Activated CD8-positive, alpha-beta memory T cell treated with anti-CD3 and anti-CD28 coated beads, Interleukin-2, amount 50 U/mL, for 1 hour (primary cell): ENCODE results near the gene FHOD1.

Experiments
- DNase-seq: peaks from one replicate; pipeline ENCODE4 v3.0.0-alpha.2; 2020; ENCODE audit errors: extremely low read depth

FHOD1 gene

DNA sequence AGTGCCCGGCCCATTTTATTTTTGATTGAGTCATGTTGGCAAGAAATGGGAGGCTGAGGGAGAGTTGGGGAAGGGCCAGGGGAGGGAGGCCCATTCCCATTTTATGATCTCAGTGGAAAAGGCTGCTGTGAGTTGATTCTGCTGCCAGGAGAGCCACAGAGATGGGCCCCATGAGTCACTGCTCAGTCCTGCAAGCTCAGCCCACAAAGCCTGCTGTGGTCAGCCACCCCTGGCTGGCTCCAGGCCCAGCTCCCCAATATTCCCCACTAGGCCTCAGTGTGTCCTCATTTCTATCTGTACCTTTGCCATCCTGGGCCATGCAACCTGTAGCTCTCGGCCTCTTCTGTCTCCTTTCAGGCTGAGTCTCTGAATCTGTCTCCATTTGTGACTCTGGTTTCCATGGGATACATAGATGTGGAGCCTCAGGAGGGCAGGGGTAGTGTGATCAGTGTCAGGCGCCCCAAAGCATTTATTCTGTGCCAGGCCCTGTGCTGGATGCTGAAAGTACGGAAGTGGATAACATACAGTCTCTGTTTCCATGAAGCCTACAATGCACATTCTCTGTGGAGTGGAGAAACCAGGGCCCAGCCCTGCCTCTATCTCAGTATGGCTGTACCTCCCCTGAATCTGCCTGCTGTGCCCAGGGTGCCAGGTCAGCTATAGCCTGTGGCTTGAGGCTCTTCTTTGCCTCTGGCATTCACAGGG, 30.2 kb upstream of the FHOD1 start:
- DNase-seq: no peak

DNA sequence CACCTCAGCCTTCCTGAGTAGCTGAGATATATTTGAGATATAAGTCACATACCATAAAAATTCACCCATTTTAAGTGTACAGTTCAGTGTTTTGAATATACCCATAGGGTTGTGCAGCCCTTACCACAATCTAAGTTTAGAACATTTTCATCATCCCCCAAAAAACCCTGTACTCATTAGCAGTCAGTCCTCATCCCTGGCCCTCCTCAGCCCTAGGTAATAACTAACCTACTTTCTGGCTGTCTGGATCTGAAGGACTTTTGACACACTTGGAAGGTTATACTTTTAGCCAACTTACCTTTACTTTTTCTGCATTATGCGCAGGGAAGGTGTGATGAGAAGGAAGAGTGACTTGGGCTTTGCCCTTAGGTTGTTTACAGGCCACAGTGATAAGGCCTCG, 28.0 kb upstream of the FHOD1 start:
- DNase-seq: no peak

DNA sequence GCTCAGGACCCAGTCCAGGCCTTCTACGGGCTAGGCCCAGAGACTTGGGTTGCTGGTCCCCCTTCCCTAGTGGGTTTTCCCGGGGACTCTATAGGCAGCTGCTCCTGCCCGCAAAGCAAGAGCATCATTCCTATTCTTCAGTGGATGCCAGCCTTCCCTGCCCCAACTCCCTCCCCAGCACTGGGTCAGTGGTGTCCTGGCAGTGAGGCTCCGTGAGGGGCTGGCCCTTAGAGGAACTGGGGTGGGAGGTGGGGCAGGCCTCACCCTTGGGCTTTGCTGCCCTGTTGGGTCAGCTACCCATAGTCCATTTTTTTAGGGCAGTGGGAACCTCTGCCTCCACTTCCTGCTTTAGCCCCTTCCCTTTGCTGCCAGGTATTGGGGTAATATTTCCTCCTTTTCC, 24.2 kb upstream of the FHOD1 start:
- no peak for DNase-seq

DNA sequence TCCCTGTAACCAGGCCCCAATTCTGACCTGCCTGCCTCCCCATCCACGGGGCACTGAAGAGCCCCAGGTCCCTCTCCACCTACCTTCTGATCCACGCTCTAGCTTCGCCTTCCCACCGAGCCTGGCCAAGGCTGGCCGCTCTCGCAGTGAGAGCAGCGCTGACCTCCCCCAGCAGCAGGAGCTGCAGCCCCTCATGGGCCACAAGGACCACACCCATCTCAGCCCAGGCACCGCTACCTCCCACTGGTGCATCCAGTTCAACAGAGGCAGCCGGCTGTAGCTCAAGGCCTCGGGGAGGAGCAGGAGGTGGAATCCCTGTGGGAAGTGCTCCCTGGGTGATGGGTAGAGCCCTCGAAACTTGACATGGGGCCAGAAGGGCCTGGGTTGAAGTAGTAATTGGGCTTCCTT, 23.7 kb upstream of the FHOD1 start:
- DNase-seq: no peak

DNA sequence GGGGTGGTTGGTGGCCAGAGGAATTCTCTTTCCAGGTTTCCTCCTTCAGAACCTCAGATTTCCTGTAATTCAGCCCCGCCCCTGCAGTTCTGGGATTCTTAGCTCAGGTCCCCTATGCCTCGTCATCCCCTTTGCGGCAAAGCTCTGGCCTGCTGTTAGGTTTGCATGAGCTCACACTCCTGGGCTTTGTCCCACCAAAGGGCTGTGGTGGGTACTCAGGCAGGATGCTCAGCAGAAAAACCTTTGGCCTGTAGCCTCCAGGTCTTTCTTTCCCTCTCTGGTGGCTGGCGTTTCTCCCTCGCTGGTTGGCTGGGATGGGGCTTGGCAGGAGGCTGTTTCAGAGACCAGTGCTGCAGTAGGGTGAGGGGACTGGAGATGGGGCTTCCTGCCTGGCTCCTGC, 22.5 kb upstream of the FHOD1 start:
- no peak for DNase-seq

DNA sequence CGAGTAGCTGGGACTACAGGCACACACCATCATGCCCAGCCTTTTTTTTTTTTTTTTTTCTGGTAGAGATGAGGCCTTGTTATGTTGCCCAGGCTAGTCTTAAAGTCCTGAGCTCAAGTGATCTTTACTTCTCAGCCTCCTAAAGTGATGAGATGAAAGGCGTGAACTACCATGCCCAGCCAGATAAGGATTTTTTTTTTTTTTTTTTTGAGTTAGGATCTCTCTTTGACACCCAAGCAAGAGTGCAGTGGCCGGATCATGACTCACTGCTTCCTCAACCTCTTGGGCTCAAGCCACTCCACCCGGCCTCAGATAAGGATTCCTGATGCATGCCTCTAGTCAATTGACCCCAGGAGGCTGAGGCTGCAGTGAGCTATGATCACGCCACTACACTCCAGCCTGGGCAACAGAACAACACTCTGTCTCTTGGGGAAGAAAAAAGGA, 20.9 kb upstream of the FHOD1 start:
- no peak for DNase-seq

DNA sequence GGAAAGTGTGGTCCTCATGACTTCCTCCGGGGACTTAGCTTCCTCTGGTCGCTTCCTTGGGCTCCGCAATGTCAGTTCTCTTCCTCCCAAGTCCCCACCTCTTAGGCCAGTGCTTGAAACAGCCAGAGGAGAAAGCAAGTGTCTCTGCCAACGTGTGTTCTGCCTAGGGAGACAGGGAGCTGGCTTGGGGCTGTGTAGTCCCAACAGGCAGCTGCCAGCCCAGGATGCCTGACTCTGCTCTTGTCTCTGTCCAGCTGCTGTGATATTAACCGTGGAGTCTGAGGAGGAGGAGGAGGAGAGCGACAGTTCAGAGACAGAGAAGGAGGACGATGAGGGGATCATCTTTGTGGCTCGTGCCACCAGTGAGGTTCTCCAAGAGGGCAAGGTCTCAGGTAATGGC, 18.6 kb upstream of the FHOD1 start:
- no peak for DNase-seq

DNA sequence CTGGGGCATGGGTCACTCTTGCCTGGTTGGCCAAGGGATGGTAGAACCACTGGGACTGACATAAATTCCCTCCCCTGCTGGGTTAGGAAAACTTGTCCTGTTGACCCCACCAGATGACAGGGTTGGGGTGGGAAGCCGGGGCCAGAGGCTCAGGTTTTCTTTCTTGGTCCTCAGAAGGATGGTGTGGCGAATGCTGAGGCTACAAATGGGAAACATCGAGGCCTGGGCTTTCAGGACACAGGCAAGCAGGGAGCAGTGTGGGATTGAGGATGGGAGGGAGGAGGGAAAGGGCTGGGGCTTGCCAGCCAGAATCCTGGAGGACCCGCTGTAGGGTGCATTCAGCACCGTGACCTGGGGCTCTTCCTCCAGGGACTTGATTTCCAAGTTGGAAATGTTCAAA, 17.6 kb upstream of the FHOD1 start:
- DNase-seq: no peak

DNA sequence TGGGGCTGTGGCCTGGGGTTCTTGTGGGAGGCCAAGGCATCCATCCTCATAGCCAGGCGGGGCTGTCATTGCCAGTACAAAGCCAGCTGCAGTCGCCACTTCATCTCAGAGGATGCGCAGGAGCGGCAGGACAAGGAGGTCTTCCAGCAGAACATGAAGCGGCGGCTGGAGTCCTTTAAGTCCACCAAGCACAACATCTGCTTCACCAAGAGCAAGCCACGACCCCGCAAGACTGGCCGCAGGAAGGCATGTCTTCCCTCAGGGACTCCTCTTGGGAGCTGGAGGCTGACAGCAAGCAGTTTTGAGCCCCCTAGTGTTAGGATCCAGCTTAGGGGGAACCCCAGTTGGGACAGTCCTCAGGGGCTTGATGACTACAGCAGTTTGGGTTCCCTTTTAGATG, 17.0 kb upstream of the FHOD1 start:
- no peak for DNase-seq

DNA sequence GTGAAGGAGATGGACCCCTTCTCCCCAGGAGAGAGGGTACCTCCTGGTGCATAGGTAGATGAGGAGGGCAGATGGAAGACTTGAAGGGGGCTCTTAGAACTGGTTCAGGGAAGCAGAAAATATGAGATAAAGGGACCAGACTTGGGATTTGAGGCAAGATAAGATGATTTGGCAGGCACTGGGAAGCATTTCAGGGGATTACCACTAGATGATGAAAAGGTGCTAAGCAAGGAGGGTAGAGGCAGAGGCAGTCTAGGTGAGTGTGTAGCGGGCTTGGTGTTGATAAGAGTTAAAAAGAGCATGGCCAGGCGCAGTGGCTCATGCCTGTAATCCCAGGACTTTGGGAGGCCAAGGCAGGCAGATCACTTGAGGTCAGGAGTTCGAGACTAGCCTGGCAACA, 15.9 kb upstream of the FHOD1 start:
- no peak for DNase-seq

DNA sequence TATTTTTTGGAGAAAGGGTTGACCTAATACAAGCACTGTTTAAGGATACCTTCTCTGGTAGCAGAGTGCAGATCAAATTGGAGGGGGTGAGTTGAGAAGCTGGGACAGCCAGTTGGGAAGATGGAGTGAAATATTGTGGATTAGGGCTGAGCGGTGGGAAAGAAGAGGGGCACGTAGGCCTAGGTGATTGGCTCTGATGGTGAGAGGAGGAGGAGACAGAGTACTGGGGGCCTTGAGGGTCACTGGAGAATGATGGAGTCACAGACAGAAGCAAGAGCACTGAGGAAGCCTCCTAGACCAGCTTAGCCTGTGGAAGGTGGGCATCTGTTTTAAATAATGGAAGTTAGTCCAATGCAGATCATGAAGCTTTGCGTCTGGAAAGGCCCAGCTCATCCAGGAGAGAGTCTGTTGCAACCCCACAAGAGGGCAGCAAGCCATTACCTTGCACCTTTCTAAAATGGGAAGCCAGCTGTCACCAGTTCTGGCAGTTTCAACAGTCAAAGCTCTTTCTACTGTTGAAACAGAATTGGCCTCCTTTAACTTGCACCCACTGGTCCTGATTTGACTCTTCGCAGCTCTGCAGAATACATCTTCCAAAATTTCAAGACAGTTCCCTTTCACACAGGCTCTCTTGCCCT, 13.3 kb upstream of the FHOD1 start:
- DNase-seq: no peak

DNA sequence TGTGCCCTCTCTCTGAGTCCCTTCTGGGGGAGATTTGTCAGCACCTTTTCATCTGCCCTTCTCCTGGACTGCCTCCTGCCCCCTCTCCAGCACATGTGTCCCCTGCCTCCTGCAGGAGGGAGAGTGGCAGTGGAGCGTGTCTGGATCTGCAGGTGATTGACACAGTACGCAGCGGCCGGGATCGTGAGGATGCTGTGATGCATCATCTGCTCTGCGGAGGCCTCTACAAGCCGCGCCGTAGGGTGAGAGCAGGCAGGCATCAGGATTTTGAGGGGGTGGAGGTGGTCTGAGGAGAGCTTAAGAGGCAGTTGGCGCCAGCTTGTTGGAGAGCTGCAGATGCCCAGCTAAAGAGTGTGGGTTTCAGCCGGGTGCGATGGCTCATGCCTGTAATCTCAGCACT, 12.4 kb upstream of the FHOD1 start:
- no peak for DNase-seq

DNA sequence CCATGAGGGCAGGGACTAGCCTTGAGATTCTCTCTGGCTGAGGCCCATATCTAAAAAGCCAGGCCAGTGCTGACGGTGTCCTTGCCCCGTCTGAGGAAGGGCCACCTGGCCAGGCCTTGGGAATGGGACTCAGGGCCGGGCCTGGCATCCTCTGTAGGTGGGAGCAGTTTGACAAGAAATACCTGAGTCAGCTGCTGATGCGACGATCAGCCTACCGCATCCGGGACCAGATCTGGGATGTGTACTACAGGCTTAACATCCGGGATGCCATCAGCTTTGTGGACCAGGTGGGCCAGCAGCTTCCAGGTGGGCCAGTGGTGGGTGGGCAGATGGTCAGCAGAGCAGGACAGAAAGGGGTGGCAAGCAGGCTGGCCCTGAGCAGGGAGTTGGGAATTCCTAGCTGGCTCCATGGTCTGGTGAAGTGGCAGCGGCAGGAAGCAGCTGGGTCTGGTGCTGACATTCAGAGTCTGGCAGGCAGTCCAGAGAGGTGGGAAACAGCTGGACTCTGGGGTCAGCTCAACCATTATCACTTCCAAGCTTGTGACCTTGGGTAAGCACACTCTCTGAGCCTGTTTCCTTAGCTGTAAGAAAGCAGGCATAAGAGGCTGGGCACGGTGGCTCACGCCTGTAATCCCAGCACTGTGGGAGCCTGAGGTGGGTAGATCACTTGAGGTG, 11.0 kb upstream of the FHOD1 start:
- DNase-seq: no peak

DNA sequence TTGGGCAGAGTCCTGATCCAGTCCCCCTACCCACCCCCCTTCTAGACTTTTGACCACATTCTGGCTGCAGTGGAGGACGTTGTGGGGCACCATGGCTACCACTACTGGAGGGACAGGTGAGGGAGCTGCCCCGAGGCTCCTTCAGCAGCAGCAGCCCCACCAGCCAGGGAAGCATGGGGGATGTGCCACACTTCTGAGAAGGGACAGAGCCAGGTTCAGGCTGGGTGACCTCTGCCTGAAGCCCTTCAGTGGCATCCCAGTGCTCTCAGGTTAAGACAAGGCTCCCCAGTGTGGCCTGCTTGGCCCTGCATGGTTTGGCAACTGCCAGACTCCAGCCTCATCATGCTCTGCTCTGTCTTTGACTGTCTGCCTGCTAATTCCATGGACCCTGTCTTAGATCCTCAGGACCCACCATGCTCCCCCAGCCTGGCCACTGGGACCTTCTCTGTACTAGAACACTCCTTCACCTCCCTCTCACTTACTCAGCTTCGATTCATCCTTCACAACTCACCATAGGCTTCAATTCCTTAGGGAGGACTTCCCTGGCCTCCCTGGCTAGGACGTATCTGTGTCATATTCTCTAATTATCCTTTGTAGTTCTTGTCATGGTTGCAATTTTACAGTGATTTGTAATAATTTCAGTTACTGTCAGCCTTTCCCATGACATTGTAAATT, 10.3 kb upstream of the FHOD1 start:
- DNase-seq: no peak

DNA sequence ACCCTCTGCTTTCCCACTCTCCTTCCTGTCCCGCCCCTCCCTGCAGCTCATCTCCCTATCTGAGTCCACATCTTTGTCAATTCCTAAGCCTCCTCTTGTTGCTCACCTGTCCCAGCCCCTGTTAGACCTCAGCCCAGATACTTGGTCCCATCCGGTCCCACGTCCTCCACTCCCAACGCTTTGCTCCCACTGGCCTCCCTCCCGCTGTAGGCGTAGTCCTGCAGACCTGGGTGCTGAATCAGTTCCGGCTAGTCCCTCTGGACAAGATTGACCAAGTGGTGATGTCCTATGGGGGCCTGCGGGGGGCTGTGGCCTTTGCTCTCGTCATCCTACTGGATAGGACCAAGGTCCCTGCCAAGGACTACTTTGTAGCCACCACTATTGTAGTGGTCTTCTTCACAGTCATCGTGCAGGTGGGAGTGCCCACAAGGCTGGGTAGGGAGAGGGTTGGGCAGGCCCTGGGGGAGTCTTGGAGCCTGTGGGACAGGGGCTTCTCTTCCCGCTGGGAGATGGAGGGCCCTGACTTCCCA, 9.5 kb upstream of the FHOD1 start:
- DNase-seq: no peak

DNA sequence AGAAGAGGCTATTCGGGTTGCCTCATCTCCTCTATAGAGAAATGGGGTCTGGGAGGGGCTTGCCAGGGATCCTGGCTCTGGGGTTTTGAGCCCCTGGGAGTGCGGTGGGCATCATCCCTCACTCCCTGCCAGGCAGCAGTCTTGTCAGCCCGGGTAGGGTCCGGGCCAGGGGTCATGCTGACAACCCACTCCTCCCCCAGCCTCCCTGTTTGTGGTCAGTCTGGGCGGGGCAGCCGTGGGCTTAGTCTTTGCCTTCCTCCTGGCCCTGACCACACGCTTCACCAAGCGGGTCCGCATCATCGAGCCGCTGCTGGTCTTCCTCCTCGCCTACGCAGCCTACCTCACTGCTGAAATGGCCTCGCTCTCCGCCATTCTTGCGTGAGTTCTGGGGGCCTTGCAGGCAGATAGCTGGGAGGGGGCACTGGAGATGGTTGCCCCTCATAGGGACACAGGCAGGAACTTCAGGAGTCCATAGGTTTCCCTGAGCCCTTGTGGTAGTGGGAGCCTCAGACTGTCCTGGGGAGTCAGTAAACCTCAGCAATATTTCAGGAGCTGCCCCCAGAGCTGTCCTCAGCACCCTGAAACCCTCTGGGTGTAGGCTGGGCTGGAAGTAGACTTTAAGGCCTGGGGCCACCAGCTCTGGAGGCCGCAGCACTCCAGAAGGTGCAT, 8.4 kb upstream of the FHOD1 start:
- no peak for DNase-seq

DNA sequence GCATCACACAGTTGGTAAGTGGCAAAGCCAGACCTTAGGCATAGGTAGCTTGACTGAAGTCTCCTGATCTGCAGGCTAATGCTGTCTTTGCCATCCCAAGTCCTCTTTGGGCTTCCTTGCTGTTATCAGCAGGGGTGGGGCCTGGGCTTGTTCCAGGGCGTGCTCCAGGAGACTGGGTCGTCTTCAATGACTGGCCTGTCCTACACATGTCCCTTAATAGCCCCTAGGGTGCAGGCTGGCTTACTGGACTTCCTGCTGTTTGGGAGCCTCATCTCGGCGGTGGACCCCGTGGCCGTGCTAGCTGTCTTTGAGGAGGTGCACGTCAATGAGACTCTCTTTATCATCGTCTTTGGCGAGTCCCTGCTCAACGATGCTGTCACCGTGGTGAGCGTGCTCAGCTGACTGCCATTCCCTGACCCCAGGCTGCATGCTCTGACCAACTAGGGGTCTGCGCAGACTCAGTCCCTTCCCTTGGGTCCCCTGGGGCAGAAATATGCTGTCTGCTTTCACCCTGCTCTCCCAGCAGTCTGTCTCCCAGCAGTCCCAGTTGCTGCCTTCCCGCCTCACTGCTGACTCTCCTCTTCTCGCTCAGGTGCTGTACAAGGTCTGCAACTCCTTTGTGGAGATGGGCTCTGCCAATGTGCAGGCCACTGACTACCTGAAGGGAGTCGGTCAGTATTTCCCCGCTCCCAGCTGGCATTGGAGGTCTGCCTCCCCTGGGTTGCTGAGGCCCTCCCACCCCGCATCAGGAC, 7.7 kb upstream of the FHOD1 start:
- DNase-seq: no peak

DNA sequence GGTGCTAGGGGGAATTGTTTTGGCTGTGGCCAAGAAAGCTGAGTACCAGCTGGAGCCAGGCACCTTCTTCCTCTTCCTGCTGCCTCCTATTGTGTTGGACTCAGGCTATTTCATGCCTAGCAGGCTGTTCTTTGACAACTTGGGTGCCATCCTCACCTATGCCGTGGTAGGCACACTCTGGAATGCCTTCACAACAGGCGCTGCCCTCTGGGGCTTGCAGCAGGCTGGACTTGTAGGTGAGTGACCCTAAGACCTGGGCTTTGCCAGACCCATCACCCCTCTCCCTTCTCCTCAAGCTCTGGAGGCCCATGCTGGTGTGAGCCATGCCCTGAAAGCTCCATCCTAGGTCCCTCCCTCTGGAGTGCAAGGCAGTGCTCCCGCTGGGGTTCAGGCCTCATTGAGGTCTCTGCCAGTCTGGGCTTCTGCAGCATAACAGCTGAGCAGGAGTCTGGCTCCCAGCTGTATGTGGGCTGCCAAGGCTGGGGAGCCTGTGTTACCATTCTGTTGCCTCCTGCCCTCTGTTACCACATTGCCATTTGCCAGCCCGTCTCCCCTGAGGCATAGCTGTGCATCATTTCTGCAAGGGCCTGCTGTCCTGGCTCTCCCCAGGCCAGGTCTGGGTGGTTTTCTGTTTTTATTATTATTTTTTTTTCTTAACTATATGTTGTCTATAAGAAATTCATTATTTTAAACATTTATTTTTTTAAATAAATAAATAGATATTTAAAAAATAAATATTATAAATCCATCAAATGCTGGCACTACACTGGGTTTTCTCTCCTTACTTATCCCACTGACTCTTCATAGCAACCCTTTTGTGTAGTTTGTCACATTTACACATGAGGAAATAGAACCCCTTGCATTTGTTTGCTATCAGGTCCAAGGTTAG, 5.6 kb upstream of the FHOD1 start:
- DNase-seq: no peak

DNA sequence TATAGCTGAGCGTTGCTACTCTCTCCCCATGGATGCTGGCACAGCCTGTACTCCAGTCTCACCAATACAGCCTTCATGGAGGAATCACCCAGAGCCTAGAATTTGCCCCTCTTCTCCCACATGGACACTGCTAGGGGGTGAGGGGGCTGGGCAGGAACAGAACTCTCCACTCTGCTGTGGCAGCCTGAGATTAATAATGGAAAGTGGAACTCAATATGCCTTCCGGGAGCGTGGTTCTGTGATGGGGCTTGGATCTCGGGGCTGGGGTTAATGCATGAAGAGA, 2.7 kb upstream of the FHOD1 start:
- DNase-seq: no peak
